ENCODE data around the gene SLC35F1. TPM values are rescaled to one million over a fixed set of nuclear protein-coding genes. Genes with fewer than 3 reads are reported as not detected.

The SLC35F1 gene
- total RNA-seq, 1 experiment from 2014 or later, result 4.3 TPM

DNA sequence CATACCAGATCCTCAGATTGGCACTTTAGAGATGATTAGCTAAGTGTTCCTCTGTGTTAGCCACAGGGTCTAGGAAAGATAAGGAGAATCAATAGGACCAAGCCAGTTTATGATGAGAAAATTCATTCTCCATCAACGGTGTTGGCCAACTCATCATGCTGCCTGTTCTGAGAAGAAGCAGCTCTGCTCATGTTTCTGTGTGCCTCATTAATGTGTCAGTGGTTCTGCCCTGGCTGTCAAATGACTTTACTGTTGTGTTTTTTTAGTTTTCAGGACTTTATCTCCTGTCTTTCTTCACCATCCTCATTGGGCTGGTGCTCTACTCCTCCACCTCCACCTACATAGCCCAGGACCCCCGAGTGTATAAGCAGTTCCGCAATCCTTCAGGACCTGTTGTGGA lies 406.7 kb downstream of the SLC35F1 start:
- no peak overlapping the region for H2AK5ac ChIP-seq (ENCODE audit: insufficient read length, low read length)
- H4K8ac ChIP-seq (replicated peaks; ENCODE audit: insufficient read length, low read depth, low read length), result no peak overlapping the region
- H4K5ac ChIP-seq (ENCODE audit: insufficient read length, low read depth, low read length), result no peak overlapping the region
- H2BK15ac ChIP-seq (ENCODE audit: low read depth, low read length), result no peak overlapping the region
- Mint-ChIP-seq H3K4me1 (no peaks in the 10 kb centered on the region), H3K27ac (no peak overlapping the region), H3K27me3 (ENCODE audit: low read depth) (no peaks in the 10 kb centered on the region), H3K9me3 (no peaks in the 10 kb centered on the region), H3K36me3 (ENCODE audit: insufficient read depth in 1 of 3, low read depth in 3 of 3) (no peaks in the 10 kb centered on the region; a peak in 1 of 7 replicates), H3K4me3 (no peak overlapping the region)
- no peaks in the 10 kb centered on the region for H3K79me2 ChIP-seq (ENCODE audit: insufficient read depth, low read length)
- no peak overlapping the region for H3K9ac ChIP-seq (ENCODE audit: extremely low read depth, insufficient read length, low read length)
- H2BK12ac ChIP-seq (ENCODE audit: insufficient read length, low read depth, low read length), result no peak overlapping the region
- H3K56ac ChIP-seq (ENCODE audit: insufficient read length, low read depth, low read length), result no peak overlapping the region
- TF ChIP-seq, protein P1, sequence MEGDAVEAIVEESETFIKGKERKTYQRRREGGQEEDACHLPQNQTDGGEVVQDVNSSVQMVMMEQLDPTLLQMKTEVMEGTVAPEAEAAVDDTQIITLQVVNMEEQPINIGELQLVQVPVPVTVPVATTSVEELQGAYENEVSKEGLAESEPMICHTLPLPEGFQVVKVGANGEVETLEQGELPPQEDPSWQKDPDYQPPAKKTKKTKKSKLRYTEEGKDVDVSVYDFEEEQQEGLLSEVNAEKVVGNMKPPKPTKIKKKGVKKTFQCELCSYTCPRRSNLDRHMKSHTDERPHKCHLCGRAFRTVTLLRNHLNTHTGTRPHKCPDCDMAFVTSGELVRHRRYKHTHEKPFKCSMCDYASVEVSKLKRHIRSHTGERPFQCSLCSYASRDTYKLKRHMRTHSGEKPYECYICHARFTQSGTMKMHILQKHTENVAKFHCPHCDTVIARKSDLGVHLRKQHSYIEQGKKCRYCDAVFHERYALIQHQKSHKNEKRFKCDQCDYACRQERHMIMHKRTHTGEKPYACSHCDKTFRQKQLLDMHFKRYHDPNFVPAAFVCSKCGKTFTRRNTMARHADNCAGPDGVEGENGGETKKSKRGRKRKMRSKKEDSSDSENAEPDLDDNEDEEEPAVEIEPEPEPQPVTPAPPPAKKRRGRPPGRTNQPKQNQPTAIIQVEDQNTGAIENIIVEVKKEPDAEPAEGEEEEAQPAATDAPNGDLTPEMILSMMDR (conservative IDR thresholded peaks at IDR 0.05), result no peak
- no peaks in the 10 kb centered on the region for H4K20me1 ChIP-seq (ENCODE audit: control insufficient read depth, insufficient read depth, insufficient read length)
- no peaks in the 10 kb centered on the region for H3K9me3 ChIP-seq (ENCODE audit: control insufficient read depth, low read depth, low read length)
- H3T11ph ChIP-seq (ENCODE audit: low read length), result no peak overlapping the region
- no peak overlapping the region for H3K4me2 ChIP-seq (ENCODE audit: insufficient read depth, insufficient read length, low read length)
- no peak for DNase-seq
- H2BK120ac ChIP-seq (ENCODE audit: low read depth, low read length, poor library complexity, severe bottlenecking), result no peak overlapping the region
- H2BK20ac ChIP-seq (ENCODE audit: low read depth, low read length, poor library complexity, severe bottlenecking), result no peak overlapping the region
- no peaks in the 10 kb centered on the region for H3K79me1 ChIP-seq (ENCODE audit: insufficient read depth, low read depth, low read length, poor library complexity, severe bottlenecking)
- no peak overlapping the region for H3K4ac ChIP-seq (ENCODE audit: low read depth, low read length)
- H3K23me2 ChIP-seq (ENCODE audit: insufficient read length, low read depth, low read length, poor library complexity, severe bottlenecking), result no peaks in the 10 kb centered on the region
- no peak overlapping the region for H3K18ac ChIP-seq (ENCODE audit: insufficient read length, low read depth, low read length)
- no peak overlapping the region for H3K14ac ChIP-seq (ENCODE audit: insufficient read depth, low read length)
- no peak overlapping the region for H3K23ac ChIP-seq (ENCODE audit: insufficient read length, low read depth, low read length)
- H4K91ac ChIP-seq (ENCODE audit: insufficient read length, low read depth, low read length), result no peak overlapping the region
- H2BK5ac ChIP-seq (ENCODE audit: insufficient read length, low read length), result no peak overlapping the region
- H2AFZ ChIP-seq (ENCODE audit: low read length), result no peak overlapping the region
- WGBS (ENCODE audit: extremely low coverage, insufficient read length, low lambda C conversion rate), result no CpG with 5 or more reads among the region's 3 CpGs
- H3K4me1 ChIP-seq (ENCODE audit: insufficient read depth, low read length), result no peaks in the 10 kb centered on the region
- H3K27ac ChIP-seq (ENCODE audit: insufficient read length, low read depth, low read length), result no peak overlapping the region
- H3K27me3 ChIP-seq (ENCODE audit: insufficient read depth, low read length), result no peaks in the 10 kb centered on the region
